Lower leg skin (tissue), 3 donors: ENCODE measurements around the gene CTH.

Source experiments
- POLR2A ChIP-seq, 2 donors: fragments of 450-650 bp; IDR thresholded peaks; one replicate each; pipeline ENCODE4 v1.6.1; 2016 to 2017; ENCODE audit warnings: antibody characterized with exemption in 2 of 2, mild to moderate bottlenecking in 1 of 2, moderate library complexity in 1 of 2
- TF ChIP-seq, protein P1 (sequence below), 3 donors: fragments of 450-650 bp; IDR thresholded peaks; one replicate each; pipeline ENCODE4 v1.5.1; 2016; ENCODE audit warnings: antibody characterized with exemption in 3 of 3, mild to moderate bottlenecking in 3 of 3, moderate library complexity in 2 of 3

- TF ChIP-seq POLR2A (IDR thresholded peaks at IDR 0.05): no peak
- TF ChIP-seq, protein P1, sequence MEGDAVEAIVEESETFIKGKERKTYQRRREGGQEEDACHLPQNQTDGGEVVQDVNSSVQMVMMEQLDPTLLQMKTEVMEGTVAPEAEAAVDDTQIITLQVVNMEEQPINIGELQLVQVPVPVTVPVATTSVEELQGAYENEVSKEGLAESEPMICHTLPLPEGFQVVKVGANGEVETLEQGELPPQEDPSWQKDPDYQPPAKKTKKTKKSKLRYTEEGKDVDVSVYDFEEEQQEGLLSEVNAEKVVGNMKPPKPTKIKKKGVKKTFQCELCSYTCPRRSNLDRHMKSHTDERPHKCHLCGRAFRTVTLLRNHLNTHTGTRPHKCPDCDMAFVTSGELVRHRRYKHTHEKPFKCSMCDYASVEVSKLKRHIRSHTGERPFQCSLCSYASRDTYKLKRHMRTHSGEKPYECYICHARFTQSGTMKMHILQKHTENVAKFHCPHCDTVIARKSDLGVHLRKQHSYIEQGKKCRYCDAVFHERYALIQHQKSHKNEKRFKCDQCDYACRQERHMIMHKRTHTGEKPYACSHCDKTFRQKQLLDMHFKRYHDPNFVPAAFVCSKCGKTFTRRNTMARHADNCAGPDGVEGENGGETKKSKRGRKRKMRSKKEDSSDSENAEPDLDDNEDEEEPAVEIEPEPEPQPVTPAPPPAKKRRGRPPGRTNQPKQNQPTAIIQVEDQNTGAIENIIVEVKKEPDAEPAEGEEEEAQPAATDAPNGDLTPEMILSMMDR (IDR thresholded peaks at IDR 0.05): no peak
These were observed 20.8 kb downstream of the CTH start for GRCh38 chr1:70431874-70432273.
